Globus pallidus (tissue), 1 donor: ENCODE data around the gene CGN.

ENCODE experiments used
- DNase-seq: peaks from one replicate; pipeline ENCODE4 v3.0.0-alpha.2; 2015; ENCODE audit warnings: low spot score

Gene CGN

GRCh38 chr1:151510957-151511635, at the start of gene CGN:
Gene CGN (plus strand): TSS chr1:151511387. CDS start chr1:151518520, 7,133 bp downstream.
- DNase-seq, result peak; percentile 96

DNA sequence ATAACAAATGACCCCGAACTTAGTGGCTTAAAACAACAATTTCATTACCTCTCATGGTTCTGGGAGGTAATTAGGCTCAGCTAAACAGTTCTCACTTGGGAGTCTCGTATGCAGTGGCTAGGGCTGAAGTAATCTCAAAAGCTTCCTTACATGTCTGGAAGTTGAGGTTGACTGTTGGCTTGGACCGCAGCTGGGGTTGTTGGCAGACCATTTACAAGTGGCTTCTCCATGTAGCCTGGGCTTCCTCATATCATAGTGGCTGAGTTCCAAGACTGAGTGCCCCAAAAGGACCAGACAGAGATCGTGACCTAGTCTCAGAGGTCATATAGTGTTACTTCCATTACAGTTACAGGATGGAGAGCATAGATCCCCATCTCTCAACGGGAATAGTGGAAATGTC, 49.5 kb upstream of the CGN start:
- DNase-seq, result no peak

DNA sequence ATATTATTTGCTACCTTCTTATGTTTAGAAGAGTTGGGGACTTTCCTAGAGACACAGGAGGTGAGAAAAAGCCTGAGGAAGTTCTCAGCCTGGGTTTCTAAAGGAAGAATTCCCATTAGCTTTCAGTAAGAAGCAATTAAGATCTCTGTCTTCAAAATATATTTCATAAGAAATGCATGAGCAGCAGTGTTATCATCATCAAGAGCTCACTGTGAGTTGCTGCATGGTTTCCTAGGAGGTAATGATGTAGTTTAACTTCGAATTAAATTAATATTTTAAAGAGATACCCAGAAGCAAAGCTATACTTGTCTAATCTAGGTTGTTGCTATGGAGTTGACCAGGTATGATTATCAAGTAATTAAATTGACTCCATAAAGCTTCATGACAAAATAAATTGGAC, 46.2 kb upstream of the CGN start:
- no peak for DNase-seq

- DNase-seq, result peak; percentile 54
Measured at GRCh38 chr1:151472856-151473731, 38.1 kb upstream of the CGN start.

DNA sequence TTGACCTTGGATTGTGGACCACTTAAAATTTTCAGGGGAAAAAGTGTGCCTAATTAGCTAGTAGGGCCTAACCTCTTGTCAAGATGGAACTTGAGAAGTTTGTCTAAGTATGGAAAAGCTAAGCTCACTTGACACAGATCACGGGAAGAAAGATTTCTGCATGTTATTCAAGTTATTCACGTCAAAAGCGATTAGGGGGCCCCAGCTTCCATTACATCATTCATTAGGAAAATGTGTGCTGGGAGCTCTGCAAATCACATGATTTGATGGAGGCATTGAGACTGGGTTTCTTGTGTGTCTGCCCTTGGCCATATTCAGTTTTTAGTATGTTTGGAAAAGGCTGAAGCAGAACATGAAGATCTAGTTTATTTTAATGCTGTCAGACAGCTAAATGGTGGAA, 36.4 kb upstream of the CGN start:
- no peak for DNase-seq

DNA sequence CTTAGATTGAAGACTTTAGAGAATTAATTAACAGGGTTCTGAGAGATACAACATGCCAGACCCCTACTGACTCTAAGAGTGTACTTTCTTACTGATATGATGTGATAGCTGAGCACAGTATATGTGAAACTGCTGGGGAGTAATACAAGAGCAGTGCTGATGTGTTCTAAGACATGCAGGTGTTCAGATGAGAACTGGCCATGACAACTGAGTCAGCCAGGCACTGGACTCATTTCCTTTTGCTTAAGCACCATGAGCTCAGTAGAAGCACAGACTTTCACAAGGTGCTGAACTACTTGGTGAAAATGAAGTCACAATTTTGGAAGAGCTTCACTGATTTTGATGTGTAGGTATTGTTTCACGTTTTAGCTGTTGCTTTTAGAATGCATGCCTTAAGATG, 36.0 kb upstream of the CGN start:
- DNase-seq, result no peak

DNA sequence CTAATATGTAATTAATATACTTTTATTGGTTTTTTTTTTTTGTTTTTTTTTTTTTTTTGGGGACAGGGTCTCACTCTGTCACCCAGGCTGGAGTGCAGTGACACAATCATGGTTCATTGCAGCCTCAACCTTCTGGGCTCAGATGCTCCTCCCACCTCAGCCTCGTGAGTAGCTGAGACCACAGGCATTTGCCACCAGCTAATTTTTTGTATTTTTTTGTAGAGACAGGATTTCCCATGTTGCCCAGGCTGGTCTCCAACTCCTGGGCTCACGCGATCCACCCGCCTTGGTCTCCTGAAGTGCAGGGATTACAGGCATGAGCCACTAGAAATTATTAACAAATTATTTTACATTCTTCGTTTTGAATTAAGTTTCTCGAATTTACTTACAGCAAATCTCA, 35.1 kb upstream of the CGN start:
- DNase-seq, result no peak

DNA sequence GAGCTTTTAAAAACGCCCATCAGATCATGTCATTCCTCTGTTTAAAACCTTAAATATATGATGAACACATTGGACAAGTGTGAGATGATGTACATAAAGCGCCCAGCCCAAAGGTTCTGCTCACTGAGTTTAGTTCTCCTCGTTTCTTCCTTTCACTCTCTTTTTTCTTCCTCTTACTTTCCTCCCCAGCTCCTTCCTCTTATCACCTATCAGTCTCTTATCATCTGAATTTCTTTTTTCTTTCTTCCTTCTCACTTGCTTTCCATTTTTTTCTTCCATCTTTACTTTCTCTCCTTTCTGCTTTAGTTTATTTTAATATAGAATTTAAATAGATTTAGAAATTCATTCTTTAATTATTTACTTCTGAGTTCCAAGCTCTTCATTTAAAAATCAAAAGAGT, 34.1 kb upstream of the CGN start:
- no peak for DNase-seq

DNA sequence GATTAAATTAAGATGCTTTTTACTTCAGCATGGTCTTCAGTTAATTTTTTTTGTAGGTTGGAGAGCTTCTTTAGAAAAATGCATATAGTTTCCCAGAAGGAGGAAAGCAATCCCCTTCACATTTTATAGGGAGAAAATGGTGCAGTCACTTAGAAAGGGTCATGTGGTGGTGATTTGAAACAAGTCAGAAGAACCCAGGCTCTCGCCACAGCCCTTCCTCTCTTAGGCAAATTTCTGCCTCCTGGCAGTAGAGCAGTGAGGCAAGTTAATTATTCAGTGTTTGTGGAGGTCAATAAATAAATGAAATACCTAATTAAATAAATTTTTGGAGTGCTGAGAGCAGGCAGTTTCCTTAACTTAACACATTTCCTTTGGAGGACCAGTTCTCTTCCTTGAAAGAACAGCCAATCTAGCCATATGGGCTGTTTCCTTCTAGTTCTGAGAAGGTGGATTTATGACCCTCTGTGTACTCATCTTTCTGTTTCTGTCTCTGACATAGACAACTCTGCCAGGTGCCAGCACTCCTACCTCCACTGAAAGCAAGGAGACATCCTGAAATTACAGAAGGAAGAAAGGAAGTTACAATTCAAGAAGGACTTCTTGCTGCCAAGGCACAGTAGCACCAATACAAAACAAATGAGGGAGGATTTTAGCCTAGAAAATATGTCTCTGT, 32.9 kb upstream of the CGN start:
- no peak for DNase-seq

GRCh38 chr1:151478923-151479322, 32.3 kb upstream of the CGN start:
- no peak for DNase-seq

- no peak for DNase-seq
Measured at GRCh38 chr1:151479462-151479861, 31.7 kb upstream of the CGN start.

DNA sequence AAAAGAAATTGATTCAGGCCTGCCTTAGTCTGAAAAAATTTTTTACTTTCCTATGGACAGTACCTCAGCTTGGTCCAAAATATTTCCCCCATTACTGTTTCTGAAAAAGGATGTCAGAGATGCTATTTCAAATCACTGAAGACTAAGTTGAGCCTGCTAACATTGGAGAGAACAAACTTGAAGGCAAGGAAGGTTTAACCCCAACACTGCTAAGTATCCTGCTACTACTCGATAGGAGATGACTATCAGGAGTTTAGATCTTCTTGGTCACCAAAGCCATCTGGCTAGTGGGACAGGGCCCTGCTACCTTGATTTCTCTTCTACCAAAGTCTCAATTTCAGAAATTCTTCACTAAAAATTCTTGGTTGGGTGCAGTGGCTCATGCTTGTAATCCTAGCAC, 29.2 kb upstream of the CGN start:
- DNase-seq, result no peak

DNA sequence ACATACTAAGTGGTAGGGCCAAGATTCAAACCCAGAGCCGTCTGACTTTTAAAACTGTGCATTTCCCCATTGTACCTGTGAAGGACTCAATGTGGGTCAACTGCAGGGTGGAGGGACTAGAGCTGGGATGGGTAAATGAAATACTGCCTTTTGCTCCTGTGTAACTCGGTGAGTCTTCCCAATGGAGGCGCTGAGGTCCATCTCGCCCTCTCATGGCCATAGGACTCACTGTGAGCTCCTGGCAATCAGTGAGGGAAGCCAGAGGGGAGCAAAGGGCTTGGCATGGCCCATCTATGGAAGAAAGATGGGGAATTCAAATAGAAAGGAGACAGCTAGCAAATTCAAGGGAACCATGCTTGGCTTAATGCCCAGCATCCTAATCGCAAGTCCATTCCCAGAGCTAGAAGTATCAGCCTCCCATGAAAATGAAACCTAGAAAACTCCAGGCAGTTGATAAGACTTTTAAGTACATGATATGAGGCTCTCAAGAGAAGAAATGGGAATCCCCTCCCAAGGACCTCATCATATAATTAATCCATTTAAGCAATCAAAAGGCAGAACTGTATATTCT, 25.4 kb upstream of the CGN start:
- no peak for DNase-seq

DNA sequence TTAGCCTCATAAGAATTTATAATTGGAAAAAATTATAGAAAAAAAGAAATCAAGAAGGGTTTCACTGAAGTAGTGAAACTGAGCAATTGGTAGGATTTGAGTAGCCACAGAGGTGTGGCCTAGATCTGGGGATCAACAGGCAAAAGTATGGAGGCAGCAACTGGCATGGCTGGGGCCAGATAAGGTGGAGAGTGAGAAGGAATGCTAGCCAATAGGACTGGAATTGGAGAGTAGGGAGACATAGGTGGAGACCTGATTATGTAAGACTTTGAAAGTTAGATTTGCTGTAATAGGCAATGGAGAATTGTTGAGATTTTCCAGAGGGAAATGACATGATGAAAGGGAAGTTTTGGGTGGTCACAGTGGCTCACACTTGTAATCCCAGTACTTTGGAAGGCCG, 24.6 kb upstream of the CGN start:
- DNase-seq, result no peak

GRCh38 chr1:151491641-151492040, 19.5 kb upstream of the CGN start:
- DNase-seq, result no peak

DNA sequence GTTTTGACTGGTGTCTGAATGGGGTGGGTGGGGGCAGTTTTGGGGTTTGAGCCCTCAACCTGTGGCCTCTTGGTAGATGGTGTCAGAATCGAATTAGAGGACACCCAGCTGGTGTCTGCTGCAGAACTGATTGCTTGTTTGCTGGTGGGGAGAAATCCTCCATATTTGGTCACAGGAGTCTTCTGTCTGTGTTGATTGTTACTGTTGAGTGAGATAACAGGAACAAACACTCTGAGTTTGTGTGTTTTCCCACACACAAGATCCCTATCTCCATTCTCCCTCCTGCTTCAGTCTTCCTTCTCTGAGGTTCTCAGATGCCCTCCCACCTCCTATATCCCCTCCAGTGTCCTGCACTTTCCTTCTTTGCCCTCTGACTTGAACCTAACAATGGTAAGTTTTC, 19.1 kb upstream of the CGN start:
- no peak for DNase-seq

DNA sequence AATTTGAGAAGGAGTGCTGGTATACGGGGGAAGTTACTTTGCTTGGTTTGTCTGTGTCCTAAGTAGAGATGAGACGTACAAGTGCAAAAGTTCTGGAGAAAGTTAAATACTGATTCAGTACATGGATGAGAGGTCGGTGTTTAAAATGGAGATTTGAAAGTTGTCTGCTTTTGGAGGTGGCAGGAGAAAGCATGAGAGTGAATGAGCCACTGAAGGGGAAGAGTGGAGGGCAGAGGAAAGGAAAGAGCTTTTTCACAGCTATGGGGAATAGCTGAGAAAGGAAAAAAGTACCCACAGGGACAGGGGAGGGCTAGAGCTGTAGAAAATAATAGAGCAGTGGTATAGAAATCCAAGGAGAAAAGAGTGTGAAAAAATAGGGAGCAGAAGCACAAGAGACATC, 18.1 kb upstream of the CGN start:
- no peak for DNase-seq

DNA sequence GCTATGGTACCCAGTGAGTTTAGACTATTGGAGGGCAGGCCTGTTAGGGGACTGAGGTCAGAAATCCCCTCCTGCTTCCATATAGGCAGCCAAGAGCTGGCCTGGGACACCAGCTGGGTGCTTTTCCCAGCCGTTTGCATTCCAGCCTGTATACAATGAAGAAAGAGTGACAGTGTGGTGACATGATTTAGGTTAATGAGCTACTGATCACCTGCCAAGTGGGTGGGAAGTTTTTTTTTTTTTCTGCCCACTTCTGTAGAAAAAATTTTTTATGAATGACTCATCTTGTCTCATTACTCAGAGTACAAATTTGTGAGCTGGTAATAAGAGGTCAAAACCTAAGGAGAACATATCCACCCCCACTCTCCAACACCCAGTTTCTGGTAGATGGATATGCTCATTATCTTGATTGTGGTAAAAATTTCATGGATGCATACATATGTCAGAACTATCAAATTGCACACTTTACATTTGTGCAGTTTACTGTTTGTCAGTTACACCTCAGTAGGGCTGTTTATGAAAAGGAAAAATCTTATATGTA, 16.4 kb upstream of the CGN start:
- DNase-seq, result peak; percentile 71

DNA sequence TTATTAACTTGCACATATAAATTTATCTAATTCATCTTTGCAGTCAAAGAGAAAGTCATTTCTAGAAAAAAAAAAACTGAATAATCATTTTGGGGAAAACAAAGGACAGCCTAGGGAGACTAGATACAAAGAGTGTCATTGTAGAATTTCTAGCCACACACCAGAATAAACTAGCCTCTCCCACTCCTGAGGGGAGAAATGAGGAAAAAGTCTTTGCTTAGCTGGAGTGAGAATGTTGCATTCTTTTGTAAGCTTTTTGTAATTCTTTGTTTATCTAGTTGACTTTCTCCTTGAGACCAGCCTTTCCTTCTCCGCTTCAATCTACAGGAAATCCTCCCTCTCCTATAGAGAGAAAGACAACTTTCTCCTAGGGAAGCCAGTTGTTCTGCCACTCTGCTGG, 15.9 kb upstream of the CGN start:
- DNase-seq, result peak; percentile 86

- no peak for DNase-seq
Measured at GRCh38 chr1:151499365-151499764, 11.8 kb upstream of the CGN start.

GRCh38 chr1:151499930-151500329, 11.3 kb upstream of the CGN start:
- no peak for DNase-seq

- no peak for DNase-seq
Measured at GRCh38 chr1:151501474-151501873, 9.7 kb upstream of the CGN start.
